ENCODE data around the gene SEPHS2. TPM values are rescaled to one million over a fixed set of nuclear protein-coding genes. Genes with fewer than 3 reads are reported as not detected.

The SEPHS2 gene
- total and polyA plus RNA-seq, 2 donors (not counting 3 experiments of a cell fraction or from before 2014, with no cell fraction given) = 22.9 to 32.8 TPM

DNA sequence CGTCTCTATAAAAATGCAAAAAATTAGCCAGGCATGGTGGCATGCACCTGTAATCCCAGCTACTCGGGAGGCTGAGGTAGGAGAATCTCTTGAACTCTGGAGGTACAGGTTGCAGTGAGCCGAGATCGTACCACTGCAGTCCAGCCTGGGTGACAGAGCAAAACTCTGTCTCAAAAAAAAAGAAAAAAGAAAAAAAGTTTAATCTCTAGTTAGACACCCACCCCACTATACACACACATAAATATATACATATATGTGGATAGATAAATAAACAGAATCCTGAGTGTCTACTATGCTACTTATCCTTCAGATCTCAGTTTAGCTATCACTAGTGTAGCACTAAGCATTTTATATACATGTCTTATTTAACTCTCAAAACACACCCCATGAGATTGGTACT, 45.6 kb upstream of the SEPHS2 start:
- H2AFZ ChIP-seq (ENCODE audit: low read depth, low read length) = no peak overlapping the region
- no TSS peak for BruUV-seq (replicated peaks)
- POLR2A ChIA-PET = no interaction called here
- H3K79me2 ChIP-seq (ENCODE audit: control insufficient read depth, insufficient read depth, low read length) = no peaks in the 10 kb centered on the region
- no peak overlapping the region for H3K4me3 ChIP-seq (replicated peaks in 1 of 3; ENCODE audit: insufficient read depth in 1 of 3, low read depth in 1 of 3, low read length in 3 of 3)
- H4K20me1 ChIP-seq (replicated peaks; ENCODE audit: control insufficient read depth, extremely low read depth, insufficient read depth, low read length) = no peaks in the 10 kb centered on the region
- TF ChIP-seq FOS (IDR thresholded peaks at IDR 0.05; ENCODE audit: borderline replicate concordance, insufficient read depth, low read length) = no peak
- TF ChIP-seq JUN (IDR thresholded peaks at IDR 0.05; ENCODE audit: borderline replicate concordance, insufficient read depth, insufficient read length, low read depth) = no peak
- no peak for TF ChIP-seq POLR2AphosphoS5 (IDR thresholded peaks at IDR 0.05; ENCODE audit: insufficient read depth, low read depth, low read length)
- no peak for TF ChIP-seq MAX (IDR thresholded peaks at IDR 0.05; ENCODE audit: insufficient read depth, insufficient read length)
- no peak for TF ChIP-seq GATA2 (IDR thresholded peaks at IDR 0.05; ENCODE audit: insufficient read depth, insufficient read length, low read depth, low read length)
- no peak for TF ChIP-seq POLR2A (IDR thresholded peaks at IDR 0.05; ENCODE audit: low read depth, low read length)
- TF ChIP-seq CTCF (IDR thresholded peaks at IDR 0.05; ENCODE audit: extremely low read depth in 1 of 2, insufficient read depth in 1 of 2, low read depth in 1 of 2, low read length in 2 of 2) = no peak
- no peak for TF ChIP-seq EZH2 (IDR thresholded peaks at IDR 0.05; ENCODE audit: borderline replicate concordance, low read depth, low read length, severe bottlenecking)
- no peak for TF ChIP-seq MYC (IDR thresholded peaks at IDR 0.05; ENCODE audit: low read depth, low read length)
- dilution Hi-C loops (cut with MboI; ENCODE audit: extremely low pct_ligation_motif_present, low sequenced_read_pairs) (no loop called here), intact Hi-C loops (cut with micrococcal nuclease) (loop anchor here (5.0 kb wide), 1 partner anchor 44 kb away; the partner anchor contains the start of gene SEPHS2)
- DNase-seq (ENCODE audit: low read depth, low spot score) = no peak
- H3K9me3 ChIP-seq (replicated peaks; ENCODE audit: control insufficient read depth, insufficient read depth, low read length) = no peaks in the 10 kb centered on the region
- H3K4me1 ChIP-seq (ENCODE audit: control insufficient read depth, extremely low read depth, insufficient read depth, low read length) = peaks cover 9% of the 10 kb centered on the region
- no peak overlapping the region for H3K9ac ChIP-seq (replicated peaks; ENCODE audit: extremely low read depth, insufficient read depth, low read length)
- H3K4me2 ChIP-seq (ENCODE audit: insufficient read depth, low read length) = no peak overlapping the region
- CTCF ChIA-PET = interaction anchor here (0.7 to 1.3 kb wide), 7 partner anchors 12 to 107 kb away, joined by 3 to 7 read pairs (median 4); no protein-coding TSS in a partner anchor
- H3K27ac ChIP-seq (ENCODE audit: insufficient read depth, low read depth, low read length) = no peak overlapping the region
- no peaks in the 10 kb centered on the region for H3K9me1 ChIP-seq (replicated peaks; ENCODE audit: control insufficient read depth, extremely low read depth, insufficient read depth, low read length)
- no peaks in the 10 kb centered on the region for H3K36me3 ChIP-seq (ENCODE audit: control insufficient read depth in 2 of 2, extremely low read depth in 1 of 2, insufficient read depth in 2 of 2, low read length in 2 of 2)
- no peaks in the 10 kb centered on the region for H3K27me3 ChIP-seq (ENCODE audit: control insufficient read depth in 2 of 2, insufficient read depth in 2 of 2, low read length in 2 of 2)
- no peak for FAIRE-seq
